Measurements from ENCODE around the gene VPS33A. TPM values are rescaled to one million over a fixed set of nuclear protein-coding genes. Genes with fewer than 3 reads are reported as not detected.
A peak's percentile ranks its signal among the peaks of the same experiment; 100 is the strongest.

Gene VPS33A
- total and polyA plus RNA-seq, 2 of the 13 experiments (the other 11 are each of a cell fraction or from before 2014, with no cell fraction given): 11.0 to 43.6 TPM

DNA sequence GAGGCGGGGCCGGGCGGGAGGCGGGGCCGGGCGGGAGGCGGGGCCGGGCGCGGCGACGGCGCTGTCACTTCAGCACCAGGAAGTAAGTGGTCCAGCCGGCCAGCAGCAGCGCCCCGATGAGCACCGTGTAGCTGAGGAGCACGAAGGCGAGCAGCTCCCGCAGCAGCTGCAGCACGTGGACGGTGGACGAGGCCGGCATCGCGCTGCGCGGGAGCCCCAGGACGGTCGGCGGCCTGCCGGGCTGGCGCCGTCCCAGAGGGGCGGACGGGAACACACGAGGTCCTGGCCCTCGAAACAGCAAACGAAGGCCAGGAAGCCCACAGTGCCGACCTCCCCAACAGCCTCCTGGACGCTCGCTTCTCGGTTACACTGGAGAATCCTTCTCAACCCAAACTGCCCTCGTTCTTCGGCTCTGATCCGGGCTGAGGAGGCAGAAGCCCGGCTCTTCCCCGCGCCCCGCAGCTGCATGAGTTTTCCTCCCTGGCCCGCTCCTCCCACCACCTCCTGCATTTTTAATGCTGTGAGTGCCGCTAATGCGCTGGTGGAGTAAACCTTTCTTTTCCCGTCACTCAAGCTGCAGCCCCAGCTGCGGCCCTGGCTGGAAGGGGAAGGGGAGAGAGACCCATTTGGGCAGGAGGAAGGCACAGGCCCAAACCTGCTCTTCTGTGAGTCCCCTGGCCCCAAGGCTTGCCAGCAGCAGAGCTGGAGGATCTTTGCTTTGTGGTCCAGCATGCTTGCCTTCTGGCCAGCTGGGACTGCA is 39.7 kb downstream of the VPS33A start (continued):
- TF ChIP-seq SP2 (CRISPR knock-in tag; IDR thresholded peaks at IDR 0.05) (no peak), KLF13 (CRISPR knock-in tag; IDR thresholded peaks at IDR 0.05) (peak; percentile 83; the same call in 1 of the 2 replicates), PHF8 (CRISPR knock-in tag; IDR thresholded peaks at IDR 0.05) (no peak), MAFF (IDR thresholded peaks at IDR 0.05; ENCODE audit: low read depth, low read length) (no peak), ZNF34 (CRISPR knock-in tag; IDR thresholded peaks at IDR 0.05; ENCODE audit: borderline replicate concordance) (no peak), TP53 (CRISPR knock-in tag; conservative IDR thresholded peaks at IDR 0.05) (0 out of 2 replicates have a peak, but pooled peaks have one; percentile 56), AKAP8 (CRISPR knock-in tag; IDR thresholded peaks at IDR 0.05) (0 out of 2 replicates have a peak, but pooled peaks have one; percentile 27), JARID2 (CRISPR knock-in tag; IDR thresholded peaks at IDR 0.05; ENCODE audit: insufficient replicate concordance) (no peak), HOXA7 (CRISPR knock-in tag; IDR thresholded peaks at IDR 0.05) (0 out of 2 replicates have a peak, but pooled peaks have one; percentile 12), EEA1 (CRISPR knock-in tag; IDR thresholded peaks at IDR 0.05; ENCODE audit: borderline replicate concordance) (peak; percentile 93), NCOA1 (CRISPR knock-in tag; IDR thresholded peaks at IDR 0.05) (peak; percentile 48; the same call in 1 of the 2 replicates), MEF2D (CRISPR knock-in tag; IDR thresholded peaks at IDR 0.05) (no peak), ZNF570 (CRISPR knock-in tag; IDR thresholded peaks at IDR 0.05; ENCODE audit: borderline replicate concordance) (no peak), ZNF124 (CRISPR knock-in tag; IDR thresholded peaks at IDR 0.05) (no peak; the same call in 1 of the 2 replicates), ZNF816 (CRISPR knock-in tag; IDR thresholded peaks at IDR 0.05; ENCODE audit: borderline replicate concordance) (no peak), ARNT2 (CRISPR knock-in tag; IDR thresholded peaks at IDR 0.05; ENCODE audit: low read depth) (peak; percentile 92), FOXM1 (CRISPR knock-in tag; IDR thresholded peaks at IDR 0.05) (peak; percentile 95)
- TF ChIP-seq, protein P1, sequence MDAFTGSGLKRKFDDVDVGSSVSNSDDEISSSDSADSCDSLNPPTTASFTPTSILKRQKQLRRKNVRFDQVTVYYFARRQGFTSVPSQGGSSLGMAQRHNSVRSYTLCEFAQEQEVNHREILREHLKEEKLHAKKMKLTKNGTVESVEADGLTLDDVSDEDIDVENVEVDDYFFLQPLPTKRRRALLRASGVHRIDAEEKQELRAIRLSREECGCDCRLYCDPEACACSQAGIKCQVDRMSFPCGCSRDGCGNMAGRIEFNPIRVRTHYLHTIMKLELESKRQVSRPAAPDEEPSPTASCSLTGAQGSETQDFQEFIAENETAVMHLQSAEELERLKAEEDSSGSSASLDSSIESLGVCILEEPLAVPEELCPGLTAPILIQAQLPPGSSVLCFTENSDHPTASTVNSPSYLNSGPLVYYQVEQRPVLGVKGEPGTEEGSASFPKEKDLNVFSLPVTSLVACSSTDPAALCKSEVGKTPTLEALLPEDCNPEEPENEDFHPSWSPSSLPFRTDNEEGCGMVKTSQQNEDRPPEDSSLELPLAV (CRISPR knock-in tag; conservative IDR thresholded peaks at IDR 0.05; ENCODE audit: low read depth): no peak
- TF ChIP-seq, protein P2, sequence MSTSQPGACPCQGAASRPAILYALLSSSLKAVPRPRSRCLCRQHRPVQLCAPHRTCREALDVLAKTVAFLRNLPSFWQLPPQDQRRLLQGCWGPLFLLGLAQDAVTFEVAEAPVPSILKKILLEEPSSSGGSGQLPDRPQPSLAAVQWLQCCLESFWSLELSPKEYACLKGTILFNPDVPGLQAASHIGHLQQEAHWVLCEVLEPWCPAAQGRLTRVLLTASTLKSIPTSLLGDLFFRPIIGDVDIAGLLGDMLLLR (CRISPR knock-in tag; IDR thresholded peaks at IDR 0.05): peak; percentile 96
- TF ChIP-seq, protein P3, sequence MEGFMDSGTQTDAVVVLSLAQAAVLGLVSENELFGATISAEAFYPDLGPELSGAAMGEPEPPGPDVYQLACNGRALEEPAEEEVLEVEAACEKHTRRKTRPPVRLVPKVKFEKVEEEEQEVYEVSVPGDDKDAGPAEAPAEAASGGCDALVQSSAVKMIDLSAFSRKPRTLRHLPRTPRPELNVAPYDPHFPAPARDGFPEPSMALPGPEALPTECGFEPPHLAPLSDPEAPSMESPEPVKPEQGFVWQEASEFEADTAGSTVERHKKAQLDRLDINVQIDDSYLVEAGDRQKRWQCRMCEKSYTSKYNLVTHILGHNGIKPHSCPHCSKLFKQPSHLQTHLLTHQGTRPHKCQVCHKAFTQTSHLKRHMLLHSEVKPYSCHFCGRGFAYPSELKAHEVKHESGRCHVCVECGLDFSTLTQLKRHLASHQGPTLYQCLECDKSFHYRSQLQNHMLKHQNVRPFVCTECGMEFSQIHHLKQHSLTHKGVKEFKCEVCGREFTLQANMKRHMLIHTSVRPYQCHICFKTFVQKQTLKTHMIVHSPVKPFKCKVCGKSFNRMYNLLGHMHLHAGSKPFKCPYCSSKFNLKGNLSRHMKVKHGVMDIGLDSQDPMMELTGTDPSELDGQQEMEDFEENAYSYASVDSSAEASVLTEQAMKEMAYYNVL (CRISPR knock-in tag; IDR thresholded peaks at IDR 0.05; ENCODE audit: borderline replicate concordance): no peak
- TF ChIP-seq, protein P4, sequence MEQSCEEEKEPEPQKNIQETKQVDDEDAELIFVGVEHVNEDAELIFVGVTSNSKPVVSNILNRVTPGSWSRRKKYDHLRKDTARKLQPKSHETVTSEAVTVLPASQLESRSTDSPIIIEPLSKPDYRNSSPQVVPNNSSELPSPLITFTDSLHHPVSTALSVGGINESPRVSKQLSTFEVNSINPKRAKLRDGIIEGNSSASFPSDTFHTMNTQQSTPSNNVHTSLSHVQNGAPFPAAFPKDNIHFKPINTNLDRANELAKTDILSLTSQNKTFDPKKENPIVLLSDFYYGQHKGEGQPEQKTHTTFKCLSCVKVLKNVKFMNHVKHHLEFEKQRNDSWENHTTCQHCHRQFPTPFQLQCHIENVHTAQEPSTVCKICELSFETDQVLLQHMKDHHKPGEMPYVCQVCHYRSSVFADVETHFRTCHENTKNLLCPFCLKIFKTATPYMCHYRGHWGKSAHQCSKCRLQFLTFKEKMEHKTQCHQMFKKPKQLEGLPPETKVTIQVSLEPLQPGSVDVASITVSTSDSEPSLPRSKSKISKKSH (CRISPR knock-in tag; IDR thresholded peaks at IDR 0.05; ENCODE audit: borderline replicate concordance): peak; percentile 75
- TF ChIP-seq, protein P5, sequence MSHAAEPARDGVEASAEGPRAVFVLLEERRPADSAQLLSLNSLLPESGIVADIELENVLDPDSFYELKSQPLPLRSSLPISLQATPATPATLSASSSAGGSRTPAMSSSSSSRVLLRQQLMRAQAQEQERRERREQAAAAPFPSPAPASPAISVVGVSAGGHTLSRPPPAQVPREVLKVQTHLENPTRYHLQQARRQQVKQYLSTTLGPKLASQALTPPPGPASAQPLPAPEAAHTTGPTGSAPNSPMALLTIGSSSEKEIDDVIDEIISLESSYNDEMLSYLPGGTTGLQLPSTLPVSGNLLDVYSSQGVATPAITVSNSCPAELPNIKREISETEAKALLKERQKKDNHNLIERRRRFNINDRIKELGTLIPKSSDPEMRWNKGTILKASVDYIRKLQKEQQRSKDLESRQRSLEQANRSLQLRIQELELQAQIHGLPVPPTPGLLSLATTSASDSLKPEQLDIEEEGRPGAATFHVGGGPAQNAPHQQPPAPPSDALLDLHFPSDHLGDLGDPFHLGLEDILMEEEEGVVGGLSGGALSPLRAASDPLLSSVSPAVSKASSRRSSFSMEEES (CRISPR knock-in tag; IDR thresholded peaks at IDR 0.05): peak; percentile 81; the same call in 1 of the 2 replicates

Data from HepG2 (cell line).